ENCODE measurements around the gene SPG7. TPM values are rescaled to one million over a fixed set of nuclear protein-coding genes. Genes with fewer than 3 reads are reported as not detected.

The SPG7 gene
- total and polyA plus RNA-seq, 2 donors (not counting 1 experiment from before 2014, with no cell fraction given), result 35.1 to 107 TPM

DNA sequence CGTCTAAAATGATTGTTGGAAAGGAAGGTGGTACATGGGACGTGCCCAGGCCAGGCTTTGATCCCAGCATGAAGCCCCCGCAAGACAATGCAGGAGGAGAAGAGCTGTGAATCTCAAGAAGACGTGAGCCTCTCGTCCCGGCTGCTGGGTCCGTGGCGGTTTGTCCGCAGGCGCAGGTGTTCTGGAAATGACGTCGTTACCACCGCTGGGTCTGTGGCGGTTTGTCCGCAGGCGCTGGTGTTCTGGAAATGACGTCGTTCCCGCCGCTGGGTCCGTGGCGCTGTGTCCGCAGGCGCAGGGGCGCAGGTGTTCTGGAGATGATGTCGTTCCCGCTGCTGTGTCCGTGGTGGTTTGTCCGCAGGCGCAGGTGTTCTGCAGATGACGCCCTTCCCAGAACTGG is 14.1 kb downstream of the SPG7 start:
- H4K20me1 ChIP-seq (ENCODE audit: control insufficient read depth, extremely low read depth, insufficient read depth, low read length), result no peaks in the 10 kb centered on the region
- no peaks in the 10 kb centered on the region for H3K4me1 ChIP-seq (ENCODE audit: control insufficient read depth, extremely low read depth, insufficient read depth, low read length)
- no peak overlapping the region for H3K9ac ChIP-seq (ENCODE audit: insufficient read depth, low read length)
- H3K4me2 ChIP-seq (ENCODE audit: extremely low read depth, insufficient read depth, low read length), result no peak overlapping the region
- H2AFZ ChIP-seq (ENCODE audit: low read length), result no peak overlapping the region
- peaks cover 39% of the 10 kb centered on the region for H3K79me2 ChIP-seq (ENCODE audit: control insufficient read depth, insufficient read depth, low read length)
- H3K27me3 ChIP-seq (ENCODE audit: control insufficient read depth, insufficient read depth, low read length), result no peaks in the 10 kb centered on the region
- no peak for TF ChIP-seq EZH2 (IDR thresholded peaks at IDR 0.05; ENCODE audit: low read length, missing control alignments)
- TF ChIP-seq, protein P1, sequence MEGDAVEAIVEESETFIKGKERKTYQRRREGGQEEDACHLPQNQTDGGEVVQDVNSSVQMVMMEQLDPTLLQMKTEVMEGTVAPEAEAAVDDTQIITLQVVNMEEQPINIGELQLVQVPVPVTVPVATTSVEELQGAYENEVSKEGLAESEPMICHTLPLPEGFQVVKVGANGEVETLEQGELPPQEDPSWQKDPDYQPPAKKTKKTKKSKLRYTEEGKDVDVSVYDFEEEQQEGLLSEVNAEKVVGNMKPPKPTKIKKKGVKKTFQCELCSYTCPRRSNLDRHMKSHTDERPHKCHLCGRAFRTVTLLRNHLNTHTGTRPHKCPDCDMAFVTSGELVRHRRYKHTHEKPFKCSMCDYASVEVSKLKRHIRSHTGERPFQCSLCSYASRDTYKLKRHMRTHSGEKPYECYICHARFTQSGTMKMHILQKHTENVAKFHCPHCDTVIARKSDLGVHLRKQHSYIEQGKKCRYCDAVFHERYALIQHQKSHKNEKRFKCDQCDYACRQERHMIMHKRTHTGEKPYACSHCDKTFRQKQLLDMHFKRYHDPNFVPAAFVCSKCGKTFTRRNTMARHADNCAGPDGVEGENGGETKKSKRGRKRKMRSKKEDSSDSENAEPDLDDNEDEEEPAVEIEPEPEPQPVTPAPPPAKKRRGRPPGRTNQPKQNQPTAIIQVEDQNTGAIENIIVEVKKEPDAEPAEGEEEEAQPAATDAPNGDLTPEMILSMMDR (conservative IDR thresholded peaks at IDR 0.05 in 1 of 2, IDR thresholded peaks at IDR 0.05 in 1 of 2; ENCODE audit: low read depth in 1 of 2, low read length in 2 of 2), result no peak
- H3K9me3 ChIP-seq (ENCODE audit: control insufficient read depth, insufficient read depth, low read depth, low read length), result no peaks in the 10 kb centered on the region
- peaks cover 32% of the 10 kb centered on the region for H3K36me3 ChIP-seq (ENCODE audit: control insufficient read depth, insufficient read depth, low read length)
- H3K4me3 ChIP-seq (replicated peaks in 1 of 4; ENCODE audit: control extremely low read depth in 1 of 4, insufficient read depth in 1 of 4, low read depth in 3 of 4, low read length in 4 of 4), result no peak overlapping the region
- no peak for DNase-seq (ENCODE audit: low read depth in 2 of 2)
- H3K27ac ChIP-seq (ENCODE audit: insufficient read depth, low read length), result no peak overlapping the region

DNA sequence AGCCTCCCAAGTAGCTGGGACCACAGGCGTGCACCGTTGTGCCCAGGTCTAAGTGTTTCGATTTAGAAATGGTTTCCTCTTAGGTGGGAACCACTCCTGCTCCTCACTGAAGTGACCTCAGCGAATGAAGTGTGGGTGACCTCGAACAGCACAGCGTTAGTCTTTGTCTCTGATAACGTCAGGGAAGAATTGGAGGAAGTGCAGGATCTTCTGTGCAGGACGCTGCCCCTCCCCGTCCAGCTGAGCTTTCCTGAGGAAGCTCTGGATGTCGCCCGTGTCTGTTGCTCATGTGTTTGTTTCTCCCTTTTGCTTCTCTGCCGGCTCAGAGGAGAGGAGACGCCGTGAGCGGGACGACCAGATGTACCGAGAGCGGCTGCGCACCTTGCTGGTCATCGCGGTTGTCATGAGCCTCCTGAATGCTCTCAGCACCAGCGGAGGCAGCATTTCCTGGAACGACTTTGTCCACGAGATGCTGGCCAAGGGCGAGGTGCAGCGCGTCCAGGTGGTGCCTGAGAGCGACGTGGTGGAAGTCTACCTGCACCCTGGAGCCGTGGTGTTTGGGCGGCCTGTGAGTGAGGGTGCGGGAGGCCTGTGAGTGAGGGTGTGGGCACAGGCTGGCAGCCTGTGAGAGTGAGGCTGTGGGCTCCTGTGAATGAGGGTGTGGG is 15.6 kb downstream of the SPG7 start:
- Histone ChIP-seq H3K4me3 (replicated peaks in 1 of 4; ENCODE audit: control extremely low read depth in 1 of 4, insufficient read depth in 1 of 4, low read depth in 3 of 4, low read length in 4 of 4) (no peak overlapping the region), H3K9ac (ENCODE audit: insufficient read depth, low read length) (no peak overlapping the region), H3K27me3 (ENCODE audit: control insufficient read depth, insufficient read depth, low read length) (no peaks in the 10 kb centered on the region), H2AFZ (ENCODE audit: low read length) (no peak overlapping the region), H3K27ac (ENCODE audit: insufficient read depth, low read length) (no peak overlapping the region), H3K4me1 (ENCODE audit: control insufficient read depth, extremely low read depth, insufficient read depth, low read length) (no peaks in the 10 kb centered on the region), H3K9me3 (ENCODE audit: control insufficient read depth, insufficient read depth, low read depth, low read length) (no peaks in the 10 kb centered on the region), H3K4me2 (ENCODE audit: extremely low read depth, insufficient read depth, low read length) (no peak overlapping the region), H3K36me3 (ENCODE audit: control insufficient read depth, insufficient read depth, low read length) (peaks cover 24% of the 10 kb centered on the region), H3K79me2 (ENCODE audit: control insufficient read depth, insufficient read depth, low read length) (peaks cover 30% of the 10 kb centered on the region), H4K20me1 (ENCODE audit: control insufficient read depth, extremely low read depth, insufficient read depth, low read length) (no peaks in the 10 kb centered on the region)
- no peak for TF ChIP-seq EZH2 (IDR thresholded peaks at IDR 0.05; ENCODE audit: low read length, missing control alignments)
- TF ChIP-seq, protein P1 (conservative IDR thresholded peaks at IDR 0.05 in 1 of 2, IDR thresholded peaks at IDR 0.05 in 1 of 2; ENCODE audit: low read depth in 1 of 2, low read length in 2 of 2), result no peak
- DNase-seq (ENCODE audit: low read depth in 2 of 2), result no peak

DNA sequence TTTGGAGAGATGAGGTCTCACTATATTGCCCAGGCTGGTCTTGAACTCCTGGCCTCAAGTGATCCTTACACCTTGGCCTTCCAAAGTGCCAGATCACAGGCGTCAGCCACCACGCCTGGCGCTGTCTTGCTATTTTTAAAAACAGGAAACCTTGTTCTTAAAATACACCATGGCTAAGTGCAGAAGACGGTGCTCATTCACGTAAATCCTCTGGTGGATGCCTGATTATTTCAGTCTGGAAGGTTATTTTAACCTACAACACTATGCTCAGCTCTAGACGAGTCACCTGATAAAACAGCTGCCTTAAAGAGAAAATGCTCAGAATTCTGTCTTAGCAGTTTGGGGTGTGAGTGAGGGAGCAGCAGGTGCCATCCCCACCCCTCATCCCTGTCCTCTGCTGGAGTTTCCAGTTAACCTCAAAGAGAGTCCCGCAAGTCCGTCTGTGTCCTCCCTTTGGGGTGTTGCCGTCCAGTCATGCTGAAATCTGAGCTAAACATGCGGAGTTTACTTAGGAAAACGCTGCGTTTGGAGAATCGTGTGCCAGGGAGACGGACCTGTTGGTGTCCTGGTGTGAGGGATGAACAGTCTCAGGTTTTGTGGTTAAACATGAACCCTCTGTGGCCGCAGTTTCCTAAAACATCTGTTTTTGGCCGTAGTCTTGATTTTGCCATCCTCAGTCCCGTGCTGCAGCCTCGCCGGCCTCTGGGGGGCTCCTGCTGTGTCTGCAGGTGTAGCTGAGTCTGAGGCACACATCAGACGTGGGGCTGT is 17.1 kb downstream of the SPG7 start:
- H2AFZ ChIP-seq (ENCODE audit: low read length), result no peak overlapping the region
- H3K27me3 ChIP-seq (ENCODE audit: control insufficient read depth, insufficient read depth, low read length), result no peaks in the 10 kb centered on the region
- no peak overlapping the region for H3K4me2 ChIP-seq (ENCODE audit: extremely low read depth, insufficient read depth, low read length)
- peaks cover 23% of the 10 kb centered on the region for H3K36me3 ChIP-seq (ENCODE audit: control insufficient read depth, insufficient read depth, low read length)
- H3K9ac ChIP-seq (ENCODE audit: insufficient read depth, low read length), result no peak overlapping the region
- no peaks in the 10 kb centered on the region for H3K9me3 ChIP-seq (ENCODE audit: control insufficient read depth, insufficient read depth, low read depth, low read length)
- no peaks in the 10 kb centered on the region for H3K4me1 ChIP-seq (ENCODE audit: control insufficient read depth, extremely low read depth, insufficient read depth, low read length)
- TF ChIP-seq, protein P1 (conservative IDR thresholded peaks at IDR 0.05 in 1 of 2, IDR thresholded peaks at IDR 0.05 in 1 of 2; ENCODE audit: low read depth in 1 of 2, low read length in 2 of 2), result no peak
- no peak for TF ChIP-seq EZH2 (IDR thresholded peaks at IDR 0.05; ENCODE audit: low read length, missing control alignments)
- DNase-seq (ENCODE audit: low read depth in 2 of 2), result no peak
- peaks cover 22% of the 10 kb centered on the region for H3K79me2 ChIP-seq (ENCODE audit: control insufficient read depth, insufficient read depth, low read length)
- H3K4me3 ChIP-seq (replicated peaks in 1 of 4; ENCODE audit: control extremely low read depth in 1 of 4, insufficient read depth in 1 of 4, low read depth in 3 of 4, low read length in 4 of 4), result no peak overlapping the region
- no peaks in the 10 kb centered on the region for H4K20me1 ChIP-seq (ENCODE audit: control insufficient read depth, extremely low read depth, insufficient read depth, low read length)
- no peak overlapping the region for H3K27ac ChIP-seq (ENCODE audit: insufficient read depth, low read length)
